Upper lobe of left lung (tissue), 4 donors: Measurements from ENCODE around the gene ITGAE.

ENCODE experiments used
- CTCF ChIP-seq, 6 experiments: fragments of 450-650 bp in 4 of 6; fragments of 200-600 bp in 2 of 6; sonication (generic) in 2 of 6; IDR thresholded peaks; one replicate each; pipeline ENCODE4 v1.5.1; 2016 to 2019; ENCODE audit warnings: antibody characterized with exemption in 6 of 6
- EP300 ChIP-seq, 4 donors: sonication (generic); formaldehyde crosslinking; IDR thresholded peaks; one replicate each; pipeline ENCODE4 v1.5.1; 2017; ENCODE audit warnings: antibody characterized with exemption in 4 of 4, control low read depth in 2 of 4
- POLR2A ChIP-seq, 4 donors: fragments of 450-650 bp; IDR thresholded peaks; one replicate each; pipeline ENCODE4 v1.5.1; 2016 to 2017; ENCODE audit warnings: antibody characterized with exemption in 4 of 4, mild to moderate bottlenecking in 2 of 4
- POLR2AphosphoS5 ChIP-seq, 2 donors: sonication (generic); formaldehyde crosslinking; IDR thresholded peaks; one replicate each; pipeline ENCODE4 v1.5.1; 2017; ENCODE audit warnings: antibody characterized with exemption in 2 of 2

DNA sequence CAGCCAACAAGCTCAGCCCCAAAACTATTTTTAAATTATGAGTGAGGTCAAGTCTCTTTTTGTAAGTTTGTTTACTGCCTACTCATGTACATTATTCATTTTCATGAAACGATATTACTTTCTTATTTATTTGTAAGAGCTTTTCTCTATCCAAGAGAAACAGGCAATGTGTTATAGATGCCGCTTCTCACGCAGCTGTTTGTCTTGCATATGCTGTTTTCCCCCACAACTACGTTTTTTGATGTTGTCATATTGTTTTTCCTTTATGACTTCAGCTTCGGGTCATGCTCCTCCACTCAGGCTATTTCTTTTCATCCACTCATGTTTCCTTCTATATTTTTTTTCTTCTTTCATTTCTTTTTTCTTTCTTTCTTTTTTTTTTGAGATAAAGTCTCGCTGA, 20.0 kb downstream of the ITGAE start:
- TF ChIP-seq POLR2A (IDR thresholded peaks at IDR 0.05) (no peak), CTCF (IDR thresholded peaks at IDR 0.05) (no peak), POLR2AphosphoS5 (IDR thresholded peaks at IDR 0.05) (no peak), EP300 (IDR thresholded peaks at IDR 0.05) (no peak)
